PFSK-1 (cell line): Measurements from ENCODE around the gene KIF26A.

Experiments used
- FOXP2 ChIP-seq: optimal IDR thresholded peaks from 2 replicates; pipeline ENCODE3; 2011; ENCODE audit warnings: borderline replicate concordance, control low read depth, inconsistent platforms; ENCODE audit not compliant: insufficient read depth; ENCODE audit errors: extremely low read length, extremely low read depth
- POLR2AphosphoS5 ChIP-seq: IDR thresholded peaks from 2 replicates; pipeline ENCODE4 v1.6.1; 2012; ENCODE audit warnings: low read depth, mild to moderate bottlenecking, control low read depth, low read length, moderate library complexity
- REST ChIP-seq, 2 experiments: IDR thresholded peaks; 2 replicates each; pipeline versions ENCODE4 v1.6.1 to v1.8.0; 2011 to 2012; ENCODE audit warnings: low read depth in 2 of 2, low read length in 2 of 2, control low read depth in 1 of 2, inconsistent platforms in 1 of 2, mild to moderate bottlenecking in 1 of 2, moderate library complexity in 1 of 2; ENCODE audit not compliant: insufficient read depth in 1 of 2
- SIN3A ChIP-seq: IDR thresholded peaks from 2 replicates; pipeline ENCODE4 v1.6.1; 2012; ENCODE audit warnings: mild to moderate bottlenecking, low read length, moderate library complexity, borderline replicate concordance; ENCODE audit not compliant: insufficient read depth
- TAF1 ChIP-seq: IDR thresholded peaks from 2 replicates; pipeline ENCODE4 v1.6.1; 2012; ENCODE audit warnings: low read length, control low read depth, borderline replicate concordance; ENCODE audit not compliant: insufficient read depth

- TF ChIP-seq TAF1: no peak
- no peak for TF ChIP-seq SIN3A
- TF ChIP-seq POLR2AphosphoS5: no peak
- TF ChIP-seq REST (IDR thresholded peaks at IDR 0.05; ENCODE audit: insufficient read depth in 1 of 2, low read depth in 2 of 2, low read length in 2 of 2): no peak
- no peak for TF ChIP-seq FOXP2
Observed at GRCh38 chr14:104172880-104173279, 34.5 kb downstream of the KIF26A start.
